HEK293T (cell line): Measurements from ENCODE around the gene CASQ2.

ENCODE experiments used
- ARNT ChIP-seq: fragments of 450-650 bp; IDR thresholded peaks from 2 replicates; pipeline ENCODE4 v1.6.1; 2017; ENCODE audit warnings: mild to moderate bottlenecking
- BHLHE40 ChIP-seq: fragments of 450-650 bp; IDR thresholded peaks from 2 replicates; pipeline ENCODE4 v1.6.1; 2016; ENCODE audit warnings: mild to moderate bottlenecking, moderate library complexity, borderline replicate concordance
- FOXA1 ChIP-seq: fragments of 450-650 bp; IDR thresholded peaks from 2 replicates; pipeline ENCODE4 v1.6.1; 2016; ENCODE audit warnings: mild to moderate bottlenecking
- FOXK2 ChIP-seq: fragments of 450-650 bp; IDR thresholded peaks from 2 replicates; pipeline ENCODE4 v1.6.1; 2016; ENCODE audit warnings: mild to moderate bottlenecking
- LEF1 ChIP-seq: fragments of 450-650 bp; IDR thresholded peaks from 2 replicates; pipeline ENCODE4 v1.6.1; 2017; ENCODE audit warnings: mild to moderate bottlenecking, borderline replicate concordance
- SP1 ChIP-seq: fragments of 450-650 bp; IDR thresholded peaks from 2 replicates; pipeline ENCODE4 v1.6.1; 2017
- SUZ12 ChIP-seq: fragments of 450-650 bp; IDR thresholded peaks from 2 replicates; pipeline ENCODE4 v1.6.1; 2016; ENCODE audit warnings: mild to moderate bottlenecking
- TARDBP ChIP-seq: fragments of 450-650 bp; IDR thresholded peaks from 2 replicates; pipeline ENCODE4 v1.6.1; 2016
- TF ChIP-seq, protein P1 (sequence below): fragments of 450-650 bp; IDR thresholded peaks from 2 replicates; pipeline ENCODE4 v1.6.1; 2016

DNA sequence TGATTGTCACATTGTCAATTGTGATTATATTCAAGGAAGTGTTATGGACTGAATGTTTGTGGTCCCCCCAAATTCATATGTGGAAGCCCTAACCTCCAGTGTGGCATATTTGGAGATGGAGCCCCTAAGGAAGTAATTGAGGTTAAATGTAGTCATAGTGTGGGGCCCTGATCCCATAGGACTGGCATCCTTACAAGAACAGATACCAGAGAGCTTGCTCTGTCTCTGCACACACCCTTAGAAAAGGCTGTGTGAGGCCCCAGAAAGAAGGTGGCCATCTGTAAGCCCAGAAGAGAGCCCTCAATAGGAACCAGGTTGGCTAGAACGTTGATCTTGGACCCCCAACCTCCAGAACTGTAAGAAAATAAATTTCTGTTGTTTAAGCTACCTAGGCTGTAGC is 98.6 kb downstream of the CASQ2 start:
- TF ChIP-seq BHLHE40 (no peak), FOXK2 (no peak), FOXA1 (no peak), LEF1 (no peak), SUZ12 (no peak), SP1 (no peak), ARNT (no peak), TARDBP (no peak)
- TF ChIP-seq, protein P1, sequence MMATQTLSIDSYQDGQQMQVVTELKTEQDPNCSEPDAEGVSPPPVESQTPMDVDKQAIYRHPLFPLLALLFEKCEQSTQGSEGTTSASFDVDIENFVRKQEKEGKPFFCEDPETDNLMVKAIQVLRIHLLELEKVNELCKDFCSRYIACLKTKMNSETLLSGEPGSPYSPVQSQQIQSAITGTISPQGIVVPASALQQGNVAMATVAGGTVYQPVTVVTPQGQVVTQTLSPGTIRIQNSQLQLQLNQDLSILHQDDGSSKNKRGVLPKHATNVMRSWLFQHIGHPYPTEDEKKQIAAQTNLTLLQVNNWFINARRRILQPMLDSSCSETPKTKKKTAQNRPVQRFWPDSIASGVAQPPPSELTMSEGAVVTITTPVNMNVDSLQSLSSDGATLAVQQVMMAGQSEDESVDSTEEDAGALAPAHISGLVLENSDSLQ, result no peak
